HG03135 (cell line): ENCODE data around the gene UBAP2.
"Not testable (repeated sequence)": the region's sequence is repeated elsewhere in the genome, so short reads cannot be mapped to it uniquely, and the experiment has no call there.

Experiments
- ATAC-seq: cut with Tn5 transposase; IDR thresholded peaks from one replicate; pipeline ENCODE4 v1.9.1; 2021; ENCODE audit warnings: mild to moderate bottlenecking, moderate library complexity; ENCODE audit not compliant: unreplicated experiment

UBAP2 gene

DNA sequence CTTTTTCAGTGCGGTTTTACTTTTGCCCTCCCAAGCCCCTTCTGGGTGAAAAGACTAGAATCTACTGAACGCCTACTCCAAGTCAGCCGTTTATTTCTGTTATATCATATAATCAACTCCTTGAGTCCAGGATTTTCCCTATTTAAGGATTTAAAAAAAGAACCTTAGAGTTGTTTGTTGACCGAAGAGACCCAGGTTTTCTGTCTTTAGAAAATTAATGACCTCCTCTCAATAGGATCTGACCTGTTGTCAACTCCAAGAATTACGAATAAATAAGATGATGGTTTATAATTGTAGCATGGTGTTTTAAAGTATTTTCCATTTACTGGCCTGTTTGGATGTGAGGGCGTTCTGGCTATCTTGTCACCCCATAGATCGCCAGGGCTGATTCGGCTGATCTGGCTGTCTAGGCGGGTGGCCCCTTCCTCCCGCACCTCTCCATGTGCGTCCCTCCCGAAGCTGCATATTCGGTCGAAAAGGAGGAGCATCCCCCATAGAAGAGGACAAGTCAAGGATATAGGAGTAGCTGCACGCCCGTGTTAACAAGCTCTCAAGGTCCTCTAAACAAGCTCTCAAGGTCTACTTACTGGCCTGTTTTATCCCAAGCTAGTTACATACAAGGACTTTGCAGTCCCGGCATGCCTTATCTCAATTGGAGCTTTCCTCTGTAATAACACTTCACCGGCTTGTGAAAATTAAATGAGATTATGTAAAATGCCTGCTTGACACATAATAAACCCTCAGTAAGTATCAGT lies 1.1 kb upstream of the UBAP2 start:
- ATAC-seq, result no peak

DNA sequence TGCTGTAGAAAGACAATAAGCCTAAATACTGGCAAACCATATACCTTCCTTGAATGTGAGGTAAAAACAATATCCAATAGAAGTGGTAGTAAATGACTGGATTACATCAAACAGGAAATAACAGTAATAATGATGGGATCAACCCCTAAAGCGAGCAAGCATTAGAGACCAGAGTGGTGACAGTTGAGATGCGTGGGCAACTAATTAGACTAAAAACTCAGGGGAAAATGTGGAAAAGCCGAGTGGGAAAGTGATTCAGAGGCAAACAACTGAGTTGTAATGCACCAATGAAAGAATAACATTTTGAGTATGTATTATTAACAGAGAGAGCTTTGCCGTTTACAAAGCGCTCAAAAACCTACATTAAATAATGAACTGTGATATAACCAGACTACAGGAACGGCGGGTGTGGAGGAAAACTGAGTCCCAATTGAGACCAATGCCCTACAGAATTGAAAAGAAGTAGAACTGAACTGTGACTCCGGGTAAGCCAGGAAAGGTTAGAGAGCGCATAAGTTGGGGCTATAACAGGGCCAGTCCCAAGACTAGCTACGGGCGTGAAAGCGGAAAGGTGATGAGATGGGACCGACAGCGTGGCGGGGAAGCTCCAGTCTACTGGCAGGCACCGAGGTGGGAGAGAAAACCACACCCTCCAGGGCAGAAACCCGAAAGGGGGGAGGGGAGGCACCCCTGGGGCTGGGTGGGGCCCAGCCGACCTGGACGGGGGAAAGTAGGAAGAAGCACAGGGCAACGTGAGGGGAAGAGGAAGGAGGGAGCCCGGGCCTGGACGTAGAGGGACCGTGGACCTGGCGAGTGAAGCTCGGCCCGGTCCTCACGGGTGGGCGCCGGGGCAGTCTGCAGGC lies 592 bp downstream of the UBAP2 start:
- peak; percentile 12 for ATAC-seq

DNA sequence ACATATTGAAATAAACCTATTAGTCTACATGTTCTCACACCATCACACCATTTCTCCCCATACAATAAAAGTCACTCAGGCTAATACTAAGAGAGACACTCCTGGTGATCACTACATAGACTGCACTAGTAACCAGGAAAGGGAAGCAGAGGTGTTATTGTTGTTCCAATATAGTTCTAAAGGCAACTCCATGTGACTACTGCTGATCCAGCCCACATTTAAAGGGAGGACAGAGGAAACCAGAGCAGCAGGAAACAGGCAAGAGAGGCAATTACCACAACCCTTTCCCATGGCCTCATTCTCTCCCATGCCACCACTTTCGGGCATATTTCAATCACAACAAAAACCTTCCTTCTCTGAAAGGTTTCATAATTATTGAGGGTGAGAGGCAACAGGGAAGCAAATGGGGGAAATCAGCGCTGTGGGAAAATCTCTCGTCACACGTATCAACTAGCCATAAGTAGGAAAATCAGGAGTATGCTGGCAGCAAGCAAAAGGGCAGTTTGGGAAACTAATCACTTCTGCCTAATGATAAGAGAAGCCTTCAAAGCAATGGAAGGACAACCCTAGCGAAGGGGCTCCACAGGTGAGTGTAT lies 1.8 kb downstream of the UBAP2 start:
- no peak for ATAC-seq

DNA sequence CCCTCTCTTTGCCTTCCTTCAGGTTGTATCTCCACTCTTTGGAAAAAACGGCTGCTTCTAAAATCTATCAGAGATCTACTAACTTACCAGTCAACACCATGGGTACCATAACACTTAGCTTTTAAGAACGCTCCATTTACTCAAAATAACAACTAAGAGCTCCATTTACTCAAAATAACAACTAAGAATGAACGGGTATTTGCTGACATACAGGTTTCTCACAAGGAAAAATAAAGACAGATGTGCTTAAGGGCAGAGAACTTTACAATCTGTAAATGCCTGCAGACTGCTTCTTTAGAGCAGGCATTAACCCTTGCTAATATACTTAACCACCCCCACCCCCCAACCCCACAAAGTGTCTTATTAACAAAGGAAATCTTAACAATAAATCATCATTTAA lies 2.8 kb downstream of the UBAP2 start:
- no peak for ATAC-seq

DNA sequence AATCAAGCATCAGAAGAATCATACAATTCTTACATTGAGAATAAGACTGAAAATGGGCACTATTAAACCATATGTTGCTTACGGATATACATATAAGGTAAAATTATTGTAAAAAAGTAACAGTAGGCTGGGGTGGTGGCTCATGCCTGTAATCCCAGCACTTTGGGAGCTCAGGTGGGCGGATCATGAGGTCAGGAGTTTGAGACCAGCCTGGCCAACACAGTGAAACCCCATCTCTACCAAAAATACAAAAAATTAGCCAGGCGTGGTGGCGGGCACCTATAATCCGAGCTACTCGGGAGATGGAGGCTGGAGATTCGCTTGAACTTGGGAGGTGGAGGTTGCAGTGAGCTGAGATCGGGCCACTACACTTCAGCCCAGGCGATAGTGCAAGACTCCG lies 6.6 kb downstream of the UBAP2 start:
- ATAC-seq, result not testable (repeated sequence)

DNA sequence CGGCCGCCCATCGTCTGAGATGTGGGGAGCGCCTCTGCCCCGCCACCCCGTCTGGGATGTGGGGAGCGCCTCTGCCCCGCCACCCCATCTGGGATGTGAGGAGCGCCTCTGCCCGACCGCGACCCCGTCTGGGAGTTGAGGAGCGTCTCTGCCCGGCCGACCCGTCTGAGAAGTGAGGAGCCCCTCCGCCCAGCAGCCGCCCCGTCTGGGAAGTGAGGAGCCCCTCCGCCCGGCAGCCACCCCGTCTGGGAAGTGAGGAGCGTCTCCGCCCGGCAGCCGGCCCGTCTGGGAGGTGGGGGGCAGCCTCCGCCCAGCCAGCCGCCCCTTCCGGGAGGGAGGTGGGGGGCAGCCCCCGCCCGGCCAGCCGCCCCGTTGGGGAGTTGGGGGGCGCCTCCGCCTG lies 9.8 kb downstream of the UBAP2 start:
- ATAC-seq, result not testable (repeated sequence)

DNA sequence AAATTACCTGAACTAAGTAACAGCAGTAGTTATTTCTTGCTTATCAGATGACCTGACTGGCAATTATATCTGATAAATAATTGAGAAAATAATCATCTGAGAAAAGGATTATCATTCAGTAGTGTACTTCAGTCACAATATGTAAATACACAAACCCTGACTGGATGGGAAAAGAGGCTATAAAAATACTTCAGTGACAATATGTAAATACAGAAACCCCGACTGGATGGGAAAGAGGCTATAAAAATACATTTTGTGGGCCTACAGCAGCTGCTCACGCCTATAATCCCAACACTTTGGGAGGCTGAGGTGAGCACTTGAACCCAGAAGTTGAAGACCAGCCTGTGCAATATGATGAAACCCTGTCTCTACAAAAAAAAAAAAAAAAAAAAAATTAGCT lies 11.1 kb downstream of the UBAP2 start:
- ATAC-seq, result no peak

DNA sequence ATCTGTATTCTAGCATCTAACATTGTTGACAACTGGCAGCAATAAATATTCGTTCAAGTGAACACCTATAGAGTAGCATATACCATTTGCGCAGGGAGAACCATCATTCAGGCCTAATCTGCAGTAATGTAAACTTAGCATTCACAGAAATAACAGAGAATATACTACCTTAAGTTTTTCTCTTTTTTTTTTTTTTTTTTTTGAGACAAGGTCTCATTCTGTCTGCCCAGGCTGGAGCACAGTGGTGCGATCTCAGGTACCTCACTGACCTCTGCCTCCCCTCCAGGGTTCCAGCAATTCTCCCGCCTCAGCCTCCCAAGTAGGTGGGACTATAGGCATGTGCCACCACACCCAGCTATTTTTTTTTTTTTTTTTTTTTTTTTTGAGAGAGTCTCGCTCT lies 12.1 kb downstream of the UBAP2 start:
- no peak for ATAC-seq

DNA sequence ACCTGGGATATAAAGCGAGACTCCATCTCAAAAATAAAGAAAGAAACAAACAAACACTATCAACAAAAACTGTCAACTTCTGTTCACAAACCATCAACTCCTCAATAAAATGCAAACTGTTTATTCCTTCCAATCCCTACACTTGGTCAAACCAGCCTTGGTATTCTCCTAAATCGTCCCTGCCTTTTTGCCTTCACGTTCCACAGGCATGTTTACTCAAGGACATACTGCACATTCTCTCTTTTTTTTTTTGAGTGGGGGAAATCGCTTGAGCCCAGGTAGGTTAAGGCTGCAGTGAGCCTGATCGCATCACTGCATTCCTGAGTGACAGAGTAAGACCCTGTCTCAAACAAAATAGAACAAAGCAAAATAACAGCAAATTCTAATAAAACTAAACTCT lies 13.0 kb downstream of the UBAP2 start:
- ATAC-seq, result no peak

DNA sequence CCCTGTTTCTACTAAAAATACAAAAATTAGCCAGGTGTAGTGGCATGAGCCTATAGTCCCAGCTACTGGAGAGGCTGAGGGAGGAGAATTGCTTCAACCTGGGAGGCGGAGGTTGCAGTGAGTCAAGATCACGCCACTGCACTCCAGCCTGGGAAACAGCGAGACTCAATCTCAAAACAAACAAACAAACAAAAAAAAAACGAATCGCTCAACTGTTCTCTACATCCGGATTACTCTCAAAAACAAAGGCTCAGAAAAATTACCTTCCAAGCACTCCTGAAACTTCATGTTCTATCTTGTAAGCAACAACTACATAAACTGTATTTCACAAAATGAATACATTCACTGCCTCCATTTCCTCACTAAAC lies 14.0 kb downstream of the UBAP2 start:
- ATAC-seq, result no peak

DNA sequence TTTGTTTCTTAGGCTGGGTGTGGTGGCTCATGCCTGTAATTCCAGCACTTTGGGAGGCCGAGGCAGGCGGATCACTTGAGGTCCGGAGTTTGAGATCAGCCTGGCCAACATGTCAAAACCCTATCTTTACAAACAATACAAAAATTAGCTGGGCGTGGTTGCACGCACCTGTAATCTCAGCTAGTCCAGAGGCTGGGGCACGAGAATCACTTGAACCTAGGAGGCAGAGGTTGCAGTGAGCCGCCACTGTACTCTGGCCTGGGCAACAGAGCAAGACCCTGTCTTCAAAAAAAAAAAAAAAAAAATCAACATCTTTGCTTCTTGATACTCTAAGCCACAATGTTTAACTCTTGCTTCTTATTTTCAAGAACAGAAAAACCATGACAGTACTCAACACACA lies 16.1 kb downstream of the UBAP2 start:
- no peak for ATAC-seq

DNA sequence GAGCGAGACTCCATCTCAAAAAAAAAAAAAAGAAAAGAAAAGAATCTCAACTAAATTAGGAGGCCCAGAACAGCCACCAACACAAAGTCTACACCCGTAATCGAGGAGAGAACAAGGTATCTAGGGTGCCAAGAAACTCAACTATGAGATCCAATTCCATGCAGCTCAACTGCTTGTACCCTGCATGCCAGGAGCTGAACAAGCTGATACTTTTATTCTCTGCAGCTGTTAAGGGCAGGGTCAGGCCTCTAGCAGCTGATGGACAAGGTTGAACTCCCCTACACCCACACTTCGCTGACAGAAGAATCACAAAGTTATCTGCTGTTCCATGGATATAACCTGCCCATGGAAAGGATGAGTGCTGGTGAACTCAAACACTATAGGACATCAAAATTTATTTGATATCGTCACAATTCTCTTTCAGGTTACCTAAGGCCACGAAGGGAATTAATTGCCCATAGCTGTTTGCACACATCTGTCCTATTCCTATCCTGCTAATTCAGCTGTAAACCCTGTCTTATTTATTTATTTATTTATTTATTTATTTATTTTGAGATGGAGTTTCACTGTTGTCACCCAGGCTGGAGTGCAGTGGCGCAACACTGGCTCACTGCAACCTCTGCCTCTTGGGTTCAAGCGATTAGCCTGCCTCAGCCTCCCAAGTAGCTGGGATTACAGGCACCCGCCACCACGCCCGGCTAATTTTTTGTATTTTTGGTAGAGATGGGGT lies 20.7 kb downstream of the UBAP2 start:
- ATAC-seq, result no peak

DNA sequence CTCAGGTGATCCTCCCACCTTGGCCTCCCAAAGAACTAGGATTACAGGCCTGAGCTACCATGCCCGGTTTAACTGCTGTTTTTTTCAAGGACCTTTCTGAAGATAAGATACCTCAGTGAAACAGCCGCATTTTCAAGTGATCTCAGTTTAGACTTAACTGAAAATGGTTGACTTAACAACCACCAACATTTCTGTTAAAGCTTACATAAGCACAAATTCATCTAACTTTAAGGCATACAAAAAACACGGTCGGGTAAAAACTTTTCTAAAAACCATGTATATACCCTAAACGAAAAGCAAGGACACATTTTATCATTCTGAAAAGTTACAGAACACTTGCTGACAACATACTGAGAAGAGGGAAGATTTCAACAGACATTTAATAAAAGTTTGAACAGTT lies 22.9 kb downstream of the UBAP2 start:
- ATAC-seq, result no peak

DNA sequence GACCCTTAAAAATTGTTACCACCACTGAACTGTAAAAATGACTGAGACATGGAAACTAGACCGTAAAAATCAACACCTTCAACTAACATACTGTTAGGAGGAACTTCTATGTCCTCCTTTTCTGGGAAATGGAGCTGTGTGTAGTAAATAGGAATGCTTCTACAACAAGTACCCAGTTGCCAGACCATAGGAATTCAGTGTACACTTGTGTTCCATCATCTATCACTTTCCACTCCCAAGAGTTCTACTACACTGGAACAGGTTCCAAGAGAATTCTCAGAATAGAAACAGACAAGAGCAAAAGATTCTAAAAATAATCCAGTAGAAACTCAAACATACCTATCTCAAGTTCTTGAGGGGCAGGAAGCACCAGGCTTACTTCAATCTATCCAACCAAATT lies 23.6 kb downstream of the UBAP2 start:
- no peak for ATAC-seq

DNA sequence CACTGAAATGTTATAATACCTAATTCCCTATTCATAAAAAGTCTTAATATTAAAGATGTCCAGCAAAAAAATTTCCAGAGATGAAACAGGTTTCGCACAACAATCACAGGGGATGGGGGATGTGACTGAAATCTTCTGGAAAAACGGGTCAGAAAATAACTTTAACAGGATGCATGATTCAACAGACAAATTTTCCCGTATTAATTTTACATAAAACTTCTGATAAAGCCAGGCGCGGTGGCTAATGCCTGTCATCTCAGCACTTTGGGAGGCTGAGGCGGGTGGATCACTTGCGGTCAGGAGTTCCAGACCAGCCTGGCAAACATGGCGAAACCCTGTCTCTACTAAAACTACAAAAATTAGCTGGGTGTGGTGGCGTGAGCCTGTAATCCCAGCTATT lies 24.2 kb downstream of the UBAP2 start:
- ATAC-seq, result not testable (repeated sequence)

DNA sequence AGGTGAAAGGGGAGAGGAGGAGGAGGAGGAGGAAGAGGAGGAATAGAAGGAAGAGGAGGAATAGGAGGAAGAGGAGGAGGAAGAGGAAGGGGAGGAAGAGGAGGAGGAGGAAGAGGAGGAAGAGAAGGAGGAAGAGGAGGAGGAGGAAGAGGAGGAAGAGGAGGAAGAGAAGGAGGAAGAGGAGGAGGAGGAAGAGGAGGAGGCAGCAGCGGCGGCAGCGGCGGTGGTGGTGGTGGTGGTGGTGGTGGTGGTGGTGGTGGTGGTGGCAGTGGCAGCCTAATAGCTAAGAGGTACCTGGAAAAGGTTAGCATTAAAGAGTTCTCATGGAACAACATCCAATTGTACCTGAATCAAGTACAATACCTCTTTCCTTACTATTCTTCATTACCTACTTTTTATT lies 32.5 kb downstream of the UBAP2 start:
- ATAC-seq, result no peak

DNA sequence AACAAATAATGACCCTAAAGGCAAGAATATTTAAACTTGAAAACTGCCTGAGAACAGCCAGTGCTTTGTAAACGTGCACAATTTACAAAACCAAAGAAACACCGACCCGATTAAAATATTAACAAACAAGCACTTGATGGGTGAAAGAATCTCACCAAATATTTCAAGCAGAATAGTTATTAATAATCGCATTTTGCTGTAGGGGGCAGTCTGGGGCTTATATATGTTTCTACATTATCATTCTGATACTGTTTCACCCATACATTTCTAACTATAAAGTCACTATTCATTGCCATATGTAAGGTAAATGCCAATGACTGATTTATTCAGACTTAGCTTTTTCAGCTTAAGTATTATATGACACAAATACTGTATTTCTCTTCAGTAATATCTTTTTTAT lies 37.7 kb downstream of the UBAP2 start:
- no peak for ATAC-seq

DNA sequence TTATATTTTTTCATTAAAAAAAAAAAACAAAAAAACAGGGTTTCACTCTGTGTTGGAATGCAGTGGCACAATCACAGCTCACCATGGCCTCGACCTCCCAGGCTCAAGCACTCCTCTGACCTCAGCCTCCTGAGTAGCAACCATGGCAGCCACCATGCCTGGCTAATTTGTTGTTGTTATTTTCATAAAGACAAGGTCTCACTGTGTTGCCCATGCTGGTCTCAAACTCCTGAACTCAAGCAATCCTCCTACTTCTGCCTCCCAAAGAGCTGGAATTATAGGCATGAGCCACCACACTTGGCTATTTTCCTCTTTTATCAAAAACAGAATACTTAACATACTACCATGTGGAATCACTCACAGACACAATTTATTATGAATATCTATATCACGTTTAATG lies 46.7 kb downstream of the UBAP2 start:
- ATAC-seq, result no peak

DNA sequence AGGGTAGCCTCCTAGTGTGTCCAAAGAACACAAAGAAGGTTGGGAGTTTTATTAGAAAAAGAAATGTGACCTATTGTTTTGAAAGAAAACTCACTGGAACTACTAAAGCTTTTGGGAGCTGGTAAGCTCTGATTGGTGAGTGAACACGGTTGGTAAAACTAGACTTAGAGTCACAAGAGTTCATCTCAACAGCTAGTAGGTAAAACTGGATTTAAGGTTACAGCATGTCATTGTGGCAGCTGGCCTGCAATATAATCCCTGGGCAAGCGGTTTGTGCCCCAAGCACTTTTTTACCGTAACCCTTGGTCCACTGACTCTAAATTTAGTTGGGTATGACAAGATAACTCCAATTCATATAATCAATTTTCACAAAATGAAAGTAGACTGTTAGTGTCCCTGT lies 47.4 kb downstream of the UBAP2 start:
- no peak for ATAC-seq

DNA sequence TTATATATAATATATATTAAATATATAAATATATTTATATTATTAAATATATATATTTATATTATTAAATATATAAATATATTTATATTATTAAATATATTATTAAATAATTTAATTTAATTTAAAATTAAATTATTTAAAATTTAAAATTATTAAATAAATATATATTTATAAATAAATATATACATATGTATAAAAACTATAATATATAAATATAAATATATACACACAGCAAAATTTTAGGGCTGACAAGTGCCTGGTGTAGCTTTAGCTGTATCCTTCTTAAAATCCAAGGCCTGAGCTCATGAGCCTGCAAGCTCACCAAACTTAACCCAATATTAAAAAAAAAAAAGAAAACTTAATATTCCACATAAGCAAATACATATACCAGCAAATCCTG lies 53.2 kb downstream of the UBAP2 start:
- ATAC-seq, result no peak

DNA sequence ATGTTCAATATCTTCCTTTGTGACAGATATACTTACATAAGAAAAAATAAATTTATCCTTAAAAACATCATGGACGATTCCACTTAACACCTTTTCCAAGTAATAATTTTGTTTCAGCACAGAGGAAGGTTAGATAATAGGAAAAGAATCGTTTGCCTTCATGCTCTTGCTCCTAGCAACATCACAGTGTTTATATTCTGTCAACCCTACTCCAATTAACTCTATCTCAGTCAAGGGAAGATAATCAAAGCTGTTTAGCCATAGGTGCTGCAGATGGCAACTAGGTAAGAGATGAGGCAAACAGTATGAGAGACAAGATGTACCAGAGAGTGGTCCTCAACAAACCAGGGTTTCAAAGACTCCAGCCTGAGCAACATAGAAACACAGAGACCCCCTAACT lies 55.6 kb downstream of the UBAP2 start:
- ATAC-seq, result no peak
